Sigmoid colon (tissue), 4 donors: ENCODE results near the gene ZBTB38.

Source experiments
- CTCF ChIP-seq, 4 experiments: fragments of 450-650 bp in 3 of 4; fragments of 200-600 bp in 1 of 4; IDR thresholded peaks; one replicate each; pipeline ENCODE4 v1.5.1; 2016 to 2019; ENCODE audit warnings: antibody characterized with exemption in 4 of 4, mild to moderate bottlenecking in 3 of 4, moderate library complexity in 2 of 4
- POLR2A ChIP-seq, 2 donors: fragments of 450-650 bp; IDR thresholded peaks; one replicate each; pipeline ENCODE4 v1.6.1; 2016; ENCODE audit warnings: antibody characterized with exemption in 2 of 2, mild to moderate bottlenecking in 2 of 2, moderate library complexity in 2 of 2
- POLR2AphosphoS5 ChIP-seq, 4 donors: sonication (generic); formaldehyde crosslinking; IDR thresholded peaks; one replicate each; pipeline ENCODE4 v1.6.1; 2017; ENCODE audit warnings: antibody characterized with exemption in 4 of 4

- TF ChIP-seq CTCF (IDR thresholded peaks at IDR 0.05) = no peak
- TF ChIP-seq POLR2AphosphoS5 (IDR thresholded peaks at IDR 0.05) = no peak
- TF ChIP-seq POLR2A (IDR thresholded peaks at IDR 0.05) = no peak
Observed at GRCh38 chr3:141355242-141355641, 13.1 kb upstream of the ZBTB38 start.
